Measurements from ENCODE around the gene ACCS.
A peak's percentile ranks its signal among the peaks of the same experiment; 100 is the strongest.

ACCS gene, protein sequence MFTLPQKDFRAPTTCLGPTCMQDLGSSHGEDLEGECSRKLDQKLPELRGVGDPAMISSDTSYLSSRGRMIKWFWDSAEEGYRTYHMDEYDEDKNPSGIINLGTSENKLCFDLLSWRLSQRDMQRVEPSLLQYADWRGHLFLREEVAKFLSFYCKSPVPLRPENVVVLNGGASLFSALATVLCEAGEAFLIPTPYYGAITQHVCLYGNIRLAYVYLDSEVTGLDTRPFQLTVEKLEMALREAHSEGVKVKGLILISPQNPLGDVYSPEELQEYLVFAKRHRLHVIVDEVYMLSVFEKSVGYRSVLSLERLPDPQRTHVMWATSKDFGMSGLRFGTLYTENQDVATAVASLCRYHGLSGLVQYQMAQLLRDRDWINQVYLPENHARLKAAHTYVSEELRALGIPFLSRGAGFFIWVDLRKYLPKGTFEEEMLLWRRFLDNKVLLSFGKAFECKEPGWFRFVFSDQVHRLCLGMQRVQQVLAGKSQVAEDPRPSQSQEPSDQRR

DNA sequence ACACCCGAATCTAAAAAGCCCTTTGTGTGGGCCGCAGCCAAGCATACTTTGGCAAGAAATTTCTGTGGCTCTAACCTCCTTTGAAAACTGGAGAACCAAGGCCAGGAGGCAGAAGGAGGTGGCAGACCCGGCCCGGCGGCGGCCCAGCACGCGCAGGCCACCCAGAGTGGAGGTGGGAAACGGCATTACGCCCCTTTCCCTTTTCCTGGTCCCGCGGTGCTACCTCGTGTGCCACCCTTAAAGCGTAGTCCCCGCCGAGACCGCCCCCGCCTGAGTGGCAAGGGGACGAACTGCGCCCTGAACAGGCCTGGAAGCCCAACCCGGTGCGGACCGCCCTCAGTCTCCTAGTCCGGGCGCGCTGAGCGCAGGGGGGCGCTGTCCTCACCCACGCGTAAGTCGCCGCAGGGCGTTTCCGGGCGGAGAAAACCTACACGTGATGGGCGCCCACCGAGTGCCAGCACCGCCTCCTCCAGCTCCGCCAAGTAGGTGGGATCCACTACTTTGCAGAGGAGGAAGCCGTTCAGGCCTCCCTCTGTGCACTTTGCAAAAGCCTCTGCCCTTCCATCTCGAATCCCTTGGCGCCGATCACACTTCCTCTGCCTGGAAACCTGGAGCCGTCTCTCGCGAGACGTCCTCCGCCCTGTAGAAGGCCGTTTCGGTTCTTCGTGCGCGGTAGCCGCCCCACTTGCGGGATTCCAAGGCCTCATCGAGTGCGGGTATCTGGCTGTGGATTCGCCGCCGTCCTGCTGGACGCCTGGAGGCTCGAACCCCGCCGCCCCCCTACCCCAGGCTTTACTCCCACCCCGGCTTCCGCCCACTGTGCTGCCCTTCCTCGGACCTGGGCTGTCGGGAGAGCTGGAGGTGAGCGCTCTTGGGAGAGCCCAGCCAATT is at the start of gene ACCS:
ACCS (plus strand) TSS at position 430 of the 891 bp plus-strand sequence. CDS start 1,358 bp downstream, outside the sequence.
- H3K36me3 ChIP-seq (ENCODE audit: insufficient read depth, insufficient read length, low read length): peaks cover 30% of the 10 kb centered on the region
- peak; percentile 97 for DNase-seq (ENCODE audit: low read depth, low spot score)
- no peaks in the 10 kb centered on the region; the same call in 1 of the 2 replicates for H3K9me3 ChIP-seq (ENCODE audit: insufficient read depth, low read length)
- peak within 1 kb of the TSS; percentile 84 for H3K9ac ChIP-seq (ENCODE audit: insufficient read length, low read depth)
- H3K4me3 ChIP-seq (ENCODE audit: insufficient read length, low read depth): peak within 1 kb of the TSS; percentile 60
- H3K4me1 ChIP-seq (ENCODE audit: insufficient read depth, insufficient read length): peaks cover 10% of the 10 kb centered on the region
- H3K27me3 ChIP-seq (ENCODE audit: insufficient read depth, insufficient read length): no peaks in the 10 kb centered on the region
- no peak for TF ChIP-seq SUZ12 (IDR thresholded peaks at IDR 0.05; ENCODE audit: extremely low read depth, insufficient read depth, insufficient read length)
- no peak for TF ChIP-seq YY1 (IDR thresholded peaks at IDR 0.05; ENCODE audit: insufficient read depth, insufficient read length)
- no peak for TF ChIP-seq ZNF274 (IDR thresholded peaks at IDR 0.05; ENCODE audit: low read depth, low read length)

DNA sequence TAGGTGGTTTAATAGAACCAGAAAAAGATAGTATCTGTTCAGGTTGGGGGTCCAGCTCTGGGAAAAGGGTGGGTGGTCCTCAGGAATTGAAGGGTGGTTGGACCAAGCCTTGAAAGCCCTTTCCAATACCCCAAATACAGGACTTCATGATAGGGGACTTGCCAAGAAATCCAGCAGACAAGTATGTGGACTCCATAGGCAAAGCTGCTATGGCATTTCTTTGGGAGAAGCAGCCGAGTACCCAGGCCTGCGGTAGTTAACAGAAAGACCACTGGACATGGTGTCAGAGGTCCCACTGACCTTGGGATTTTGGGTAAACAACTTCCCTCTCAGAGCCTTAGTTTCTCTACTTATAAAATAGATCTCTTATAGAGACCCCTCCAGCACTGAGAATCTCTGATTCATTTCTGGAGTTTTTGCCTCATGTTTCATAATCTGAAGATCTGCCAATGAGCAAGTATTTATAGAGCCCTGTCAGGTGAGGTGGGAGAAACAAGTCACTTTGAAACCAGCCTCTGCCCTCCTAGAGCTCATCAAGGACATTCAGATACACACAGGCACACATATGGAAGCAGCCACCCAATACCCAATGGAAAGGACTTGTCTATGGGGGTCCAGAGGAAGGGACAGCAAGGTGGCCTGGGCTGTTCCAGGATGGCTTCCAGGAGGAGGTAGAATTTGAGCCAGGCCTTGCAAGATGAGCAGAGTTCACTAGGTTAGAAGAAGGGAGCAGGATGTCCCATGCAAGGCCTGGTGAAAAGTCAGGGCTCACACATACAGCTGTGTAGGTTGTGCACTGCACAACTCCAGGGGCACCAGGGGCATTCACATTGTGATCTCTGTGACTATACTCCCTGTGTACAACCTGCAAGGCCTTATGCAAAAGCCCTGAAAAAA is 49.3 kb upstream of the ACCS start:
- no peak for DNase-seq (ENCODE audit: low read depth, low spot score)
- no peaks in the 10 kb centered on the region for H3K9me3 ChIP-seq (ENCODE audit: insufficient read depth, low read length)
- H3K4me3 ChIP-seq (ENCODE audit: insufficient read length, low read depth): no peak overlapping the region
- H3K27me3 ChIP-seq (ENCODE audit: insufficient read depth, insufficient read length): no peaks in the 10 kb centered on the region
- H3K36me3 ChIP-seq (ENCODE audit: insufficient read depth, insufficient read length, low read length): no peaks in the 10 kb centered on the region
- peaks cover 6% of the 10 kb centered on the region for H3K4me1 ChIP-seq (ENCODE audit: insufficient read depth, insufficient read length)
- H3K9ac ChIP-seq (ENCODE audit: insufficient read length, low read depth): no peak overlapping the region
- TF ChIP-seq ZNF274 (IDR thresholded peaks at IDR 0.05; ENCODE audit: low read depth, low read length) (no peak), SUZ12 (IDR thresholded peaks at IDR 0.05; ENCODE audit: extremely low read depth, insufficient read depth, insufficient read length) (no peak), YY1 (IDR thresholded peaks at IDR 0.05; ENCODE audit: insufficient read depth, insufficient read length) (no peak)

DNA sequence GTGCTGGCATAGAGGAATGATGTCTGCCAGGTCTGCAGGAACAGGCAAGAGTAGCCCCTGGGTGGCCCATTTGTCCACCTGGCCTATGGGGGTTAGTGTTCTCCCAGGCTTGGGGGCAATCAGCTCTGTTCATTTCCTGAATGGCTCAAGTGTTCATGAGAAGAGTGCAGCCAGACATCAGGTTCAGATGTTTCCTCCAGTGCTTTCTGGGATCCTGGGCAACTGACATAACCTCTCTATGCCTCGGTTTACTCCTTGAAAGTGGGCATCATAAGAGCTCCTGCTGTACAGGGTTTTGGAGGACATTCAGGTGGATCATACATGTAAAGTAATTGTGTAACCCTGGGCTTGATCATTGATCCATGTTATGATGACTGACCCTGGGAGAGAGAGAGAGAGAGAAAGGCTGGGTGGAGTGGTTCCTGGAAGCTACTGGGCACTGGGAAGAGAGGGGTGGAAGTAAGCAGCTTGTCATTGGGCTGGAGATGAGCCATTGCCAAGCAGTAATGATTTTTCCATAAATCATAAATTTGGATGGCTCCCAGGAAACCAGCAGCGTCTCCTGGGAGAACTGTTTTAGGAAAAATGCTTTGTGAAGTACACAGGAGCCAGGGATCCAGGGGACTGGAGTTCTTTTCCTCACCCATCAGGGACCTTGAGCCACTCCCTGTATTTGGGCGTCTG is 48.5 kb upstream of the ACCS start:
- no peak for DNase-seq (ENCODE audit: low read depth, low spot score)
- TF ChIP-seq YY1 (IDR thresholded peaks at IDR 0.05; ENCODE audit: insufficient read depth, insufficient read length) (no peak), SUZ12 (IDR thresholded peaks at IDR 0.05; ENCODE audit: extremely low read depth, insufficient read depth, insufficient read length) (no peak), ZNF274 (IDR thresholded peaks at IDR 0.05; ENCODE audit: low read depth, low read length) (no peak)
- no peak overlapping the region for H3K9ac ChIP-seq (ENCODE audit: insufficient read length, low read depth)

GRCh38 chr11:44018127-44018521 is 47.9 kb upstream of the ACCS start:
- no peak overlapping the region for H3K9ac ChIP-seq (ENCODE audit: insufficient read length, low read depth)
- TF ChIP-seq YY1 (IDR thresholded peaks at IDR 0.05; ENCODE audit: insufficient read depth, insufficient read length) (no peak), ZNF274 (IDR thresholded peaks at IDR 0.05; ENCODE audit: low read depth, low read length) (no peak), SUZ12 (IDR thresholded peaks at IDR 0.05; ENCODE audit: extremely low read depth, insufficient read depth, insufficient read length) (no peak)
- no peaks in the 10 kb centered on the region for H3K27me3 ChIP-seq (ENCODE audit: insufficient read depth, insufficient read length)
- no peak for DNase-seq (ENCODE audit: low read depth, low spot score)
- H3K4me1 ChIP-seq (ENCODE audit: insufficient read depth, insufficient read length): peaks cover 6% of the 10 kb centered on the region
- no peaks in the 10 kb centered on the region for H3K9me3 ChIP-seq (ENCODE audit: insufficient read depth, low read length)
- no peak overlapping the region for H3K4me3 ChIP-seq (ENCODE audit: insufficient read length, low read depth)
- no peaks in the 10 kb centered on the region for H3K36me3 ChIP-seq (ENCODE audit: insufficient read depth, insufficient read length, low read length)

More for the DNA sequence above, 48.5 kb upstream of the ACCS start:
- Histone ChIP-seq H3K27me3 (ENCODE audit: insufficient read depth, insufficient read length) (no peaks in the 10 kb centered on the region), H3K36me3 (ENCODE audit: insufficient read depth, insufficient read length, low read length) (no peaks in the 10 kb centered on the region), H3K4me3 (ENCODE audit: insufficient read length, low read depth) (no peak overlapping the region), H3K4me1 (ENCODE audit: insufficient read depth, insufficient read length) (peaks cover 6% of the 10 kb centered on the region), H3K9me3 (ENCODE audit: insufficient read depth, low read length) (no peaks in the 10 kb centered on the region)

DNA sequence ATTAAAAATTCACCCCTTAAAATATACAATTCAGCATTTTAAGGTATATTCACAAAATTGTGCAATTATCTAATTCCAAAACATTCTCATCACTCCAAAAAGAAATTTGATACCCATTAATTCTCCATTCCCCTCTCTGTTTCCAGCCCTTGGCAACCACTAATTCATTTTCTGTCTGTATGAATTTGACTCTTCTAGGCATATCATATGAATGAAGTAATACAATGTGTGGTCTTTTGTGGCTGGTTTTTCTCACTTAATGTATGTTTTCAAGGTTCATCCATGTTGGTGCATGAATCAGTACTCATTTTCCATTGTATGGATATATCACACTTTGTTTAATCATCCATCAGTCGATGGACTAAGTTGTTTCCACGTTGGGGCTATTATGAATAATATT is 47.2 kb upstream of the ACCS start:
- no peak overlapping the region for H3K4me3 ChIP-seq (ENCODE audit: insufficient read length, low read depth)
- no peak for DNase-seq (ENCODE audit: low read depth, low spot score)
- TF ChIP-seq ZNF274 (IDR thresholded peaks at IDR 0.05; ENCODE audit: low read depth, low read length): no peak
- TF ChIP-seq SUZ12 (IDR thresholded peaks at IDR 0.05; ENCODE audit: extremely low read depth, insufficient read depth, insufficient read length): no peak
- TF ChIP-seq YY1 (IDR thresholded peaks at IDR 0.05; ENCODE audit: insufficient read depth, insufficient read length): no peak
- H3K4me1 ChIP-seq (ENCODE audit: insufficient read depth, insufficient read length): peaks cover 6% of the 10 kb centered on the region
- H3K9ac ChIP-seq (ENCODE audit: insufficient read length, low read depth): no peak overlapping the region
- H3K9me3 ChIP-seq (ENCODE audit: insufficient read depth, low read length): no peaks in the 10 kb centered on the region
- no peaks in the 10 kb centered on the region for H3K27me3 ChIP-seq (ENCODE audit: insufficient read depth, insufficient read length)
- H3K36me3 ChIP-seq (ENCODE audit: insufficient read depth, insufficient read length, low read length): no peaks in the 10 kb centered on the region

DNA sequence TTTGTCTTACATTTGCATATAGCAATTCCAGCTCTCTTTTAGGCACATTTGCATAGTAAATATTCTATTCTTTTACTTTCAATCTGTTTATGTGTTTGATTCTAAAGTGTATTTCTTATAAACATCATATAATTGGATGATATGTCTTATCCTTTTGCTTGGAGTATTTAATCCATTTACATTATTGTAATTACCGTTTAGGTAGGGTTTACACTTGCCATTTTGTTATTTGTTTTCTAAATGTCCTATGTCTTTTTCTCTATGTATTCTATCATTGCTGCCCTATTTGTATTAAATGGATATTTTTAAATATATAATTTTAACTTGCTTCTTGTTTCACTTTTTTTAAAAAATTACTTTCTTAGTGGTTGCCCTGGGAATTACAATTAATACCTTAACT is 41.1 kb upstream of the ACCS start:
- H3K36me3 ChIP-seq (ENCODE audit: insufficient read depth, insufficient read length, low read length): no peaks in the 10 kb centered on the region
- no peak for DNase-seq (ENCODE audit: low read depth, low spot score)
- peaks cover 17% of the 10 kb centered on the region for H3K9me3 ChIP-seq (ENCODE audit: insufficient read depth, low read length)
- no peaks in the 10 kb centered on the region for H3K4me1 ChIP-seq (ENCODE audit: insufficient read depth, insufficient read length)
- no peaks in the 10 kb centered on the region for H3K27me3 ChIP-seq (ENCODE audit: insufficient read depth, insufficient read length)
- no peak overlapping the region for H3K4me3 ChIP-seq (ENCODE audit: insufficient read length, low read depth)
- no peak overlapping the region for H3K9ac ChIP-seq (ENCODE audit: insufficient read length, low read depth)
- TF ChIP-seq YY1 (IDR thresholded peaks at IDR 0.05; ENCODE audit: insufficient read depth, insufficient read length): no peak
- TF ChIP-seq ZNF274 (IDR thresholded peaks at IDR 0.05; ENCODE audit: low read depth, low read length): no peak
- no peak for TF ChIP-seq SUZ12 (IDR thresholded peaks at IDR 0.05; ENCODE audit: extremely low read depth, insufficient read depth, insufficient read length)

Measured in NT2/D1 (cell line).